Endothelial cell of umbilical vein (primary cell): ENCODE measurements around the gene COA3.

ENCODE experiments used
- EZH2 ChIP-seq: IDR thresholded peaks from 2 replicates; pipeline ENCODE4 v1.6.1; 2012; ENCODE audit warnings: borderline replicate concordance, low read depth, mild to moderate bottlenecking, moderate library complexity, low read length, inconsistent platforms; ENCODE audit not compliant: severe bottlenecking
- FOS ChIP-seq: IDR thresholded peaks from 2 replicates; pipeline ENCODE4 v1.6.1; 2011; ENCODE audit warnings: mild to moderate bottlenecking, low read length, moderate library complexity, borderline replicate concordance; ENCODE audit not compliant: insufficient read depth
- JUN ChIP-seq: IDR thresholded peaks from 2 replicates; pipeline ENCODE4 v1.6.1; 2011; ENCODE audit warnings: borderline replicate concordance, low read depth; ENCODE audit not compliant: insufficient read length, insufficient read depth
- POLR2A ChIP-seq: IDR thresholded peaks from 2 replicates; pipeline ENCODE4 v1.6.1; 2012; ENCODE audit warnings: low read depth, mild to moderate bottlenecking, control low read depth, low read length
- POLR2AphosphoS5 ChIP-seq: IDR thresholded peaks from 2 replicates; pipeline ENCODE4 v1.6.1; 2012; ENCODE audit warnings: low read depth, mild to moderate bottlenecking, control low read depth, low read length, moderate library complexity; ENCODE audit not compliant: insufficient read depth
- TF ChIP-seq, protein P1 (sequence below), 2 donors: IDR thresholded peaks; 1 replicate in 1 of 2; 2 replicates in 1 of 2; pipeline ENCODE4 v1.5.1; 2011; ENCODE audit warnings: low read length in 2 of 2, mild to moderate bottlenecking in 2 of 2, moderate library complexity in 2 of 2, control low read depth in 1 of 2, inconsistent platforms in 1 of 2, low read depth in 1 of 2; ENCODE audit not compliant: insufficient read depth in 1 of 2; ENCODE audit errors: extremely low read depth in 1 of 2

DNA sequence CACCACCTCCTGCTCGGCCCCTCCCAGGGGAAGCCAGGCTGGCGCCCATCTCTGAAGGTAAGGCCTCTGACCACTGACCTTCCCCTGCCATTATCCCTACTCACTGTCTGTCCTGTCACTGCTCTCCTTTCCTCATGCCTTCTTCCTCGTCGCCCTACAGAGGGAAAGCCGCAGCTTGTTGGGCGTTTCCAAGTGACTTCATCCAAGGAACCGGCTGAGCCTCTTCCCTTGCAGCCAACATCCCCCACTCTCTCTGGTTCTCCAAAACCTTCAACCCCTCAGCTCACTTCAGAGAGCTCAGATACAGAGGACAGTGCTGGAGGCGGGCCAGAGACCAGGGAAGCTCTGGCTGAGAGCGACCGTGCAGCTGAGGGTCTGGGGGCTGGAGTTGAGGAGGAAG is 3.0 kb downstream of the COA3 start:
- TF ChIP-seq, protein P1, sequence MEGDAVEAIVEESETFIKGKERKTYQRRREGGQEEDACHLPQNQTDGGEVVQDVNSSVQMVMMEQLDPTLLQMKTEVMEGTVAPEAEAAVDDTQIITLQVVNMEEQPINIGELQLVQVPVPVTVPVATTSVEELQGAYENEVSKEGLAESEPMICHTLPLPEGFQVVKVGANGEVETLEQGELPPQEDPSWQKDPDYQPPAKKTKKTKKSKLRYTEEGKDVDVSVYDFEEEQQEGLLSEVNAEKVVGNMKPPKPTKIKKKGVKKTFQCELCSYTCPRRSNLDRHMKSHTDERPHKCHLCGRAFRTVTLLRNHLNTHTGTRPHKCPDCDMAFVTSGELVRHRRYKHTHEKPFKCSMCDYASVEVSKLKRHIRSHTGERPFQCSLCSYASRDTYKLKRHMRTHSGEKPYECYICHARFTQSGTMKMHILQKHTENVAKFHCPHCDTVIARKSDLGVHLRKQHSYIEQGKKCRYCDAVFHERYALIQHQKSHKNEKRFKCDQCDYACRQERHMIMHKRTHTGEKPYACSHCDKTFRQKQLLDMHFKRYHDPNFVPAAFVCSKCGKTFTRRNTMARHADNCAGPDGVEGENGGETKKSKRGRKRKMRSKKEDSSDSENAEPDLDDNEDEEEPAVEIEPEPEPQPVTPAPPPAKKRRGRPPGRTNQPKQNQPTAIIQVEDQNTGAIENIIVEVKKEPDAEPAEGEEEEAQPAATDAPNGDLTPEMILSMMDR (IDR thresholded peaks at IDR 0.05; ENCODE audit: extremely low read depth in 1 of 2, insufficient read depth in 1 of 2, low read depth in 1 of 2, low read length in 2 of 2): no peak
- no peak for TF ChIP-seq EZH2
- TF ChIP-seq FOS: no peak
- no peak for TF ChIP-seq POLR2A
- TF ChIP-seq POLR2AphosphoS5: no peak
- TF ChIP-seq JUN: no peak
